Right lobe of liver (tissue), 6 donors: ENCODE measurements around the gene RSBN1L. TPM values are rescaled to one million over a fixed set of nuclear protein-coding genes. Genes with fewer than 3 reads are reported as not detected.
A peak's percentile ranks its signal among the peaks of the same experiment; 100 is the strongest.

Experiments
- ATAC-seq, 4 donors: fragments of 200-7000 bp; cut with Tn5 transposase; one replicate each; pipeline ENCODE4 v1.9.1; 2020; ENCODE audit warnings: mild to moderate bottlenecking in 4 of 4, moderate library complexity in 4 of 4
- DNase-seq, 3 donors: peaks; one replicate each; pipeline ENCODE4 v3.0.0-alpha.2; 2020
- H3K27ac ChIP-seq, 3 donors: fragments of 200-600 bp; one replicate each; pipeline ENCODE4 v1.8.0; 2022
- H3K27me3 ChIP-seq, 2 donors: fragments of 200-600 bp; one replicate each; pipeline ENCODE4 v1.8.0; 2022
- H3K36me3 ChIP-seq, 4 donors: fragments of 200-600 bp; sonication (generic) in 1 of 4; one replicate each; pipeline versions ENCODE4 v1.5.1 to v1.8.0; 2017 to 2022; ENCODE audit warnings: control low read depth in 1 of 4
- H3K4me1 ChIP-seq, 4 donors: fragments of 200-600 bp; sonication (generic) in 1 of 4; one replicate each; pipeline versions ENCODE4 v1.5.1 to v1.8.0; 2017 to 2022; ENCODE audit warnings: control low read depth in 1 of 4
- H3K4me3 ChIP-seq, 3 donors: fragments of 200-600 bp; one replicate each; pipeline ENCODE4 v1.8.0; 2022
- H3K9me3 ChIP-seq, 4 donors: fragments of 200-600 bp; sonication (generic) in 1 of 4; one replicate each; pipeline versions ENCODE4 v1.5.1 to v1.8.0; 2017 to 2022; ENCODE audit warnings: control low read depth in 1 of 4
- CTCF ChIP-seq, 4 donors: fragments of 200-600 bp in 3 of 4; fragments of 450-650 bp in 1 of 4; IDR thresholded peaks; one replicate each; pipeline versions ENCODE4 v1.5.1 to v1.8.0; 2016 to 2022; ENCODE audit warnings: antibody characterized with exemption in 4 of 4, mild to moderate bottlenecking in 2 of 4
- POLR2A ChIP-seq: fragments of 450-650 bp; IDR thresholded peaks from one replicate; pipeline ENCODE4 v1.6.1; 2017; ENCODE audit warnings: antibody characterized with exemption, mild to moderate bottlenecking
- WGBS: methylation state at CpG from one replicate; pipeline ENCODE4 v1.1.6; 2018; ENCODE audit warnings: low coverage, low lambda C conversion rate; ENCODE audit not compliant: insufficient coverage; ENCODE audit errors: missing lambda C conversion rate; 5-methylcytosine and 5-hydroxymethylcytosine counted together
- intact Hi-C, 2 donors: fragments of 100-400 bp; cut with DNase I; formaldehyde crosslinking; loops; one replicate each; pipeline versions ENCODE4 v1.11.2 to v1.14.1; 2022
- total RNA-seq, 6 experiments: library from RNA; depleted of rRNA in 2 of 6; stranded (reverse); fragments of >200 nt in 2 of 6; fragmentation: NEBNext Ultra II Directional in 3 of 6; extraction: Animal tissue kit (Norgen Biotek cat#: 25700) in 3 of 6; gene quantifications; one replicate each; pipeline versions ENCODE4 v1.1.0 to v1.2.4, GENCODE V29; 2016 to 2023
- donor health status: DM: no; HTN: yes; CAD: no.
- donor health status: DM: no; HTN: no; CAD: no.
- donor health status: DM: no; HTN: no; CAD: no.
- donor health status: DM: no; HTN: yes; CAD: no.
- donor health status: DM: no; HTN: yes; CAD: no.

The RSBN1L gene
- total RNA-seq, 6 experiments from 2014 or later = 8.2 to 10.4 (median 8.8) TPM

- peak overlapping the region; percentile 55 to 87 (median 65) for H3K27ac ChIP-seq
- intact Hi-C loops = no loop called here
- H3K36me3 ChIP-seq = no peaks in the 10 kb centered on the region
- H3K9me3 ChIP-seq = no peaks in the 10 kb centered on the region
- WGBS = 13% methylated on average over 6 of the region's 6 CpGs
- no peak for DNase-seq
- H3K4me3 ChIP-seq = no peak overlapping the region
- H3K27me3 ChIP-seq = no peaks in the 10 kb centered on the region
- no peak for TF ChIP-seq CTCF (IDR thresholded peaks at IDR 0.05)
- no peak for TF ChIP-seq POLR2A
- peaks cover 0 to 8% (median 4%) of the 10 kb centered on the region in 4 donors for H3K4me1 ChIP-seq
- peak; percentile 40 to 60 (median 52) for ATAC-seq
Observed at GRCh38 chr7:77766801-77767605, 70.7 kb downstream of the RSBN1L start.

- no peaks in the 10 kb centered on the region for H3K27me3 ChIP-seq
- no peak overlapping the region for H3K4me3 ChIP-seq
- no peak for DNase-seq
- H3K27ac ChIP-seq = peak overlapping the region in 1 of 3 donors; percentile 13
- intact Hi-C loops = no loop called here
- 73% methylated on average over 5 of the region's 8 CpGs for WGBS
- H3K36me3 ChIP-seq = peaks cover 0 to 9% (median 6%) of the 10 kb centered on the region in 4 donors
- H3K9me3 ChIP-seq = no peaks in the 10 kb centered on the region
- H3K4me1 ChIP-seq = peaks cover 0 to 8% (median 2%) of the 10 kb centered on the region in 4 donors
- ATAC-seq = no peak
- TF ChIP-seq POLR2A = no peak
- TF ChIP-seq CTCF (IDR thresholded peaks at IDR 0.05) = no peak
Observed at GRCh38 chr7:77770316-77770715, 74.1 kb downstream of the RSBN1L start.

- Histone ChIP-seq H3K4me3 (no peak overlapping the region), H3K27ac (no peak overlapping the region), H3K4me1 (peaks cover 0 to 1% (median 0%) of the 10 kb centered on the region in 4 donors), H3K27me3 (no peaks in the 10 kb centered on the region), H3K36me3 (peaks cover 0 to 14% (median 6%) of the 10 kb centered on the region in 4 donors), H3K9me3 (no peaks in the 10 kb centered on the region)
- no peak for DNase-seq
- intact Hi-C loops = no loop called here
- TF ChIP-seq POLR2A = no peak
- no peak for TF ChIP-seq CTCF (IDR thresholded peaks at IDR 0.05)
- ATAC-seq = no peak
Observed at GRCh38 chr7:77771901-77772300, 75.6 kb downstream of the RSBN1L start.

- Histone ChIP-seq H3K27me3 (no peaks in the 10 kb centered on the region), H3K36me3 (peaks cover 0 to 23% (median 15%) of the 10 kb centered on the region in 4 donors), H3K27ac (no peak overlapping the region), H3K4me1 (peaks cover 0 to 16% (median 4%) of the 10 kb centered on the region in 4 donors), H3K4me3 (no peak overlapping the region), H3K9me3 (no peaks in the 10 kb centered on the region)
- TF ChIP-seq CTCF (IDR thresholded peaks at IDR 0.05) = no peak
- TF ChIP-seq POLR2A = no peak
- DNase-seq = no peak
- intact Hi-C loops = no loop called here
- WGBS = 100% methylated on average over 1 of the region's 2 CpGs
- ATAC-seq = no peak
Observed at GRCh38 chr7:77778535-77778934, 82.3 kb downstream of the RSBN1L start.
